HepG2 (cell line): ENCODE data around the gene BTBD7. TPM values are rescaled to one million over a fixed set of nuclear protein-coding genes. Genes with fewer than 3 reads are reported as not detected.

Experiments used
- GMEB1 ChIP-seq: sonication (generic); formaldehyde crosslinking; IDR thresholded peaks from 2 replicates; pipeline ENCODE4 v1.5.1; 2020; ENCODE audit warnings: missing genetic modification reagents, mild to moderate bottlenecking, borderline replicate concordance
- KAT8 ChIP-seq: IDR thresholded peaks from 2 replicates; pipeline ENCODE4 v1.6.1; 2016; ENCODE audit warnings: missing genetic modification reagents, missing compliant biosample characterization
- KMT2B ChIP-seq: IDR thresholded peaks from 2 replicates; pipeline ENCODE4 v1.6.1; 2016; ENCODE audit warnings: missing genetic modification reagents, missing compliant biosample characterization
- MTF2 ChIP-seq: sonication (generic); formaldehyde crosslinking; IDR thresholded peaks from 2 replicates; pipeline ENCODE4 v1.5.0; 2020; ENCODE audit warnings: missing genetic modification reagents, borderline replicate concordance
- NBN ChIP-seq: fragments of 450-650 bp; conservative IDR thresholded peaks from 2 replicates; pipeline ENCODE4 v1.6.1; 2017
- NR0B2 ChIP-seq: sonication (generic); formaldehyde crosslinking; IDR thresholded peaks from 2 replicates; pipeline ENCODE4 v1.4.0; 2020; ENCODE audit warnings: mild to moderate bottlenecking, missing genetic modification reagents
- NR2F6 ChIP-seq, 2 experiments: IDR thresholded peaks; 2 replicates each; pipeline ENCODE4 v1.6.1; 2016; ENCODE audit warnings: antibody characterized with exemption in 1 of 2, mild to moderate bottlenecking in 1 of 2
- RAD51 ChIP-seq: fragments of 450-650 bp; IDR thresholded peaks from 2 replicates; pipeline ENCODE4 v1.6.1; 2016; ENCODE audit warnings: borderline replicate concordance
- RXRA ChIP-seq: sonication (generic); formaldehyde crosslinking; IDR thresholded peaks from 2 replicates; pipeline ENCODE4 v1.5.1; 2020; ENCODE audit warnings: missing genetic modification reagents
- SPEN ChIP-seq: sonication (generic); formaldehyde crosslinking; IDR thresholded peaks from 2 replicates; pipeline ENCODE4 v1.5.1; 2020; ENCODE audit warnings: low read depth, mild to moderate bottlenecking, missing genetic modification reagents
- TP53 ChIP-seq: sonication (generic); formaldehyde crosslinking; conservative IDR thresholded peaks from 2 replicates; pipeline ENCODE4 v1.4.0; 2020; ENCODE audit warnings: missing genetic modification reagents
- ZKSCAN8 ChIP-seq: IDR thresholded peaks from 2 replicates; pipeline ENCODE4 v1.6.1; 2016; ENCODE audit warnings: borderline replicate concordance, missing genetic modification reagents, missing compliant biosample characterization
- ZNF414 ChIP-seq: sonication (generic); formaldehyde crosslinking; IDR thresholded peaks from 2 replicates; pipeline ENCODE4 v1.5.0; 2020; ENCODE audit warnings: missing genetic modification reagents
- ZNF598 ChIP-seq: sonication (generic); formaldehyde crosslinking; IDR thresholded peaks from 2 replicates; pipeline ENCODE4 v1.5.1; 2020; ENCODE audit warnings: mild to moderate bottlenecking, missing genetic modification reagents, borderline replicate concordance
- ZNF660 ChIP-seq: sonication (generic); formaldehyde crosslinking; IDR thresholded peaks from 2 replicates; pipeline ENCODE4 v1.5.1; 2020; ENCODE audit warnings: mild to moderate bottlenecking, low read depth, missing genetic modification reagents, borderline replicate concordance
- ZNF747 ChIP-seq: sonication (generic); formaldehyde crosslinking; IDR thresholded peaks from 2 replicates; pipeline ENCODE4 v1.8.1; 2023; ENCODE audit warnings: missing genetic modification reagents, mild to moderate bottlenecking, borderline replicate concordance
- ZNF841 ChIP-seq: sonication (generic); formaldehyde crosslinking; IDR thresholded peaks from 2 replicates; pipeline ENCODE4 v1.8.1; 2023; ENCODE audit warnings: missing genetic modification reagents, borderline replicate concordance
- ZNF891 ChIP-seq: sonication (generic); formaldehyde crosslinking; IDR thresholded peaks from 2 replicates; pipeline ENCODE4 v1.5.0; 2020; ENCODE audit warnings: mild to moderate bottlenecking, missing genetic modification reagents
- polyA plus RNA-seq, 8 experiments: library from polyadenylated mRNA; depleted of rRNA in 3 of 8; stranded (reverse) in 7 of 8; unstranded in 1 of 8; fragments of >200 nt; fragmentation: Illumina TruSeq in 4 of 8; extraction: Trizol in 4 of 8; gene quantifications; 2 replicates each; pipeline versions ENCODE4 v1.2.1 to v1.2.3, GENCODE V29; 2011 to 2016; ENCODE audit warnings: low read depth in 4 of 8, missing spikeins in 1 of 8, mixed read lengths in 1 of 8; ENCODE audit not compliant: insufficient read depth in 1 of 8
- total RNA-seq, 5 experiments: library from RNA; depleted of rRNA; stranded (reverse); fragments of >200 nt; fragmentation: Illumina TruSeq; extraction: Trizol; gene quantifications; 2 replicates each; pipeline ENCODE4 v1.2.3, GENCODE V29; 2016; ENCODE audit warnings: low read depth in 1 of 5
- TF ChIP-seq, protein P1 (sequence below): IDR thresholded peaks from 2 replicates; pipeline ENCODE4 v1.6.1; 2016
- TF ChIP-seq, protein P2 (sequence below): IDR thresholded peaks from 2 replicates; pipeline ENCODE4 v1.6.1; 2012; ENCODE audit warnings: low read length, improper control_type of control experiment
- TF ChIP-seq, protein P3 (sequence below), 2 experiments: fragments of 450-650 bp in 1 of 2; sonication (generic) in 1 of 2; formaldehyde crosslinking; IDR thresholded peaks; 2 replicates each; pipeline versions ENCODE4 v1.5.0 to v1.8.0; 2020 to 2022; ENCODE audit warnings: mild to moderate bottlenecking in 1 of 2, missing genetic modification reagents in 1 of 2

BTBD7 gene
- total and polyA plus RNA-seq, 2 of the 13 experiments (the other 11 are each of a cell fraction or from before 2014, with no cell fraction given): 11.6 to 15.2 TPM

- 0 out of 2 replicates have a peak, but pooled peaks have one; percentile 15 for TF ChIP-seq ZNF414
- TF ChIP-seq ZKSCAN8: peak; percentile 25; the same call in 1 of the 2 replicates
- TF ChIP-seq NBN: no peak
- no peak for TF ChIP-seq ZNF841
- TF ChIP-seq SPEN (CRISPR knock-in tag): peak; percentile 51; the same call in 1 of the 2 replicates
- TF ChIP-seq, protein P1, sequence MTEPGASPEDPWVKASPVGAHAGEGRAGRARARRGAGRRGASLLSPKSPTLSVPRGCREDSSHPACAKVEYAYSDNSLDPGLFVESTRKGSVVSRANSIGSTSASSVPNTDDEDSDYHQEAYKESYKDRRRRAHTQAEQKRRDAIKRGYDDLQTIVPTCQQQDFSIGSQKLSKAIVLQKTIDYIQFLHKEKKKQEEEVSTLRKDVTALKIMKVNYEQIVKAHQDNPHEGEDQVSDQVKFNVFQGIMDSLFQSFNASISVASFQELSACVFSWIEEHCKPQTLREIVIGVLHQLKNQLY (CRISPR knock-in tag): no peak
- peak; percentile 90 for TF ChIP-seq KAT8
- peak; percentile 94; the same call in 1 of the 2 replicates for TF ChIP-seq ZNF747 (CRISPR knock-in tag)
- TF ChIP-seq KMT2B (CRISPR knock-in tag): peak; percentile 91
- peak; percentile 85 for TF ChIP-seq GMEB1 (CRISPR knock-in tag)
- TF ChIP-seq, protein P2, sequence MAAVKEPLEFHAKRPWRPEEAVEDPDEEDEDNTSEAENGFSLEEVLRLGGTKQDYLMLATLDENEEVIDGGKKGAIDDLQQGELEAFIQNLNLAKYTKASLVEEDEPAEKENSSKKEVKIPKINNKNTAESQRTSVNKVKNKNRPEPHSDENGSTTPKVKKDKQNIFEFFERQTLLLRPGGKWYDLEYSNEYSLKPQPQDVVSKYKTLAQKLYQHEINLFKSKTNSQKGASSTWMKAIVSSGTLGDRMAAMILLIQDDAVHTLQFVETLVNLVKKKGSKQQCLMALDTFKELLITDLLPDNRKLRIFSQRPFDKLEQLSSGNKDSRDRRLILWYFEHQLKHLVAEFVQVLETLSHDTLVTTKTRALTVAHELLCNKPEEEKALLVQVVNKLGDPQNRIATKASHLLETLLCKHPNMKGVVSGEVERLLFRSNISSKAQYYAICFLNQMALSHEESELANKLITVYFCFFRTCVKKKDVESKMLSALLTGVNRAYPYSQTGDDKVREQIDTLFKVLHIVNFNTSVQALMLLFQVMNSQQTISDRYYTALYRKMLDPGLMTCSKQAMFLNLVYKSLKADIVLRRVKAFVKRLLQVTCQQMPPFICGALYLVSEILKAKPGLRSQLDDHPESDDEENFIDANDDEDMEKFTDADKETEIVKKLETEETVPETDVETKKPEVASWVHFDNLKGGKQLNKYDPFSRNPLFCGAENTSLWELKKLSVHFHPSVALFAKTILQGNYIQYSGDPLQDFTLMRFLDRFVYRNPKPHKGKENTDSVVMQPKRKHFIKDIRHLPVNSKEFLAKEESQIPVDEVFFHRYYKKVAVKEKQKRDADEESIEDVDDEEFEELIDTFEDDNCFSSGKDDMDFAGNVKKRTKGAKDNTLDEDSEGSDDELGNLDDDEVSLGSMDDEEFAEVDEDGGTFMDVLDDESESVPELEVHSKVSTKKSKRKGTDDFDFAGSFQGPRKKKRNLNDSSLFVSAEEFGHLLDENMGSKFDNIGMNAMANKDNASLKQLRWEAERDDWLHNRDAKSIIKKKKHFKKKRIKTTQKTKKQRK: no peak
- TF ChIP-seq TP53 (CRISPR knock-in tag): no peak
- TF ChIP-seq ZNF660 (CRISPR knock-in tag): no peak
- TF ChIP-seq ZNF598 (CRISPR knock-in tag): peak; percentile 90; the same call in 1 of the 2 replicates
- TF ChIP-seq RAD51: no peak
- TF ChIP-seq MTF2 (CRISPR knock-in tag): no peak
- TF ChIP-seq, protein P3, sequence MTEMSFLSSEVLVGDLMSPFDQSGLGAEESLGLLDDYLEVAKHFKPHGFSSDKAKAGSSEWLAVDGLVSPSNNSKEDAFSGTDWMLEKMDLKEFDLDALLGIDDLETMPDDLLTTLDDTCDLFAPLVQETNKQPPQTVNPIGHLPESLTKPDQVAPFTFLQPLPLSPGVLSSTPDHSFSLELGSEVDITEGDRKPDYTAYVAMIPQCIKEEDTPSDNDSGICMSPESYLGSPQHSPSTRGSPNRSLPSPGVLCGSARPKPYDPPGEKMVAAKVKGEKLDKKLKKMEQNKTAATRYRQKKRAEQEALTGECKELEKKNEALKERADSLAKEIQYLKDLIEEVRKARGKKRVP (CRISPR knock-in tag; IDR thresholded peaks at IDR 0.05): peak in 1 of 2 experiments; percentile 62; a peak in 2 of 4 replicates
- peak; percentile 60; the same call in 1 of the 2 replicates for TF ChIP-seq RXRA (CRISPR knock-in tag)
- TF ChIP-seq NR2F6 (IDR thresholded peaks at IDR 0.05): no peak
- TF ChIP-seq NR2F6 (CRISPR knock-in tag; IDR thresholded peaks at IDR 0.05): no peak
- TF ChIP-seq ZNF891: peak; percentile 82; the same call in 1 of the 2 replicates
- TF ChIP-seq NR0B2 (CRISPR knock-in tag): peak; percentile 81; the same call in 1 of the 2 replicates
These were observed 125.9 kb downstream of the BTBD7 start, which contains the start of the genes GON7 and UBR7 (continued) for GRCh38 chr14:93206793-93207467.
